Measurements from ENCODE around the gene MACROD2.

The MACROD2 gene

GRCh38 chr20:14612391-14612790, 617.1 kb downstream of the MACROD2 start:
- DNase-seq, result no peak

GRCh38 chr20:14616003-14616402, 620.7 kb downstream of the MACROD2 start:
- no peak for DNase-seq

- DNase-seq, result no peak
Measured at GRCh38 chr20:14617123-14617522, 621.8 kb downstream of the MACROD2 start.

- no peak for DNase-seq
Measured at GRCh38 chr20:14619411-14619810, 624.1 kb downstream of the MACROD2 start.

GRCh38 chr20:14622796-14623195, 627.5 kb downstream of the MACROD2 start:
- DNase-seq, result no peak

GRCh38 chr20:14631011-14631410, 635.7 kb downstream of the MACROD2 start:
- DNase-seq, result no peak

- no peak for DNase-seq
Measured at GRCh38 chr20:14632906-14633305, 637.6 kb downstream of the MACROD2 start.

- DNase-seq, result no peak
Measured at GRCh38 chr20:14633507-14633906, 638.2 kb downstream of the MACROD2 start.

GRCh38 chr20:14634665-14635064, 639.3 kb downstream of the MACROD2 start:
- DNase-seq, result no peak

GRCh38 chr20:14637441-14637840, 642.1 kb downstream of the MACROD2 start:
- no peak for DNase-seq

GRCh38 chr20:14643146-14643545, 647.8 kb downstream of the MACROD2 start:
- no peak for DNase-seq

- DNase-seq, result no peak
Measured at GRCh38 chr20:14643556-14643955, 648.2 kb downstream of the MACROD2 start.

GRCh38 chr20:14644306-14645097, 649.2 kb downstream of the MACROD2 start:
- DNase-seq, result no peak

- DNase-seq, result no peak
Measured at GRCh38 chr20:14647016-14647415, 651.7 kb downstream of the MACROD2 start.

- DNase-seq, result no peak
Measured at GRCh38 chr20:14649662-14650061, 654.3 kb downstream of the MACROD2 start.

- DNase-seq, result no peak
Measured at GRCh38 chr20:14657266-14658005, 662.1 kb downstream of the MACROD2 start.

- DNase-seq, result no peak
Measured at GRCh38 chr20:14664101-14664500, 668.8 kb downstream of the MACROD2 start.

- no peak for DNase-seq
Measured at GRCh38 chr20:14666696-14667095, 671.4 kb downstream of the MACROD2 start.

- no peak for DNase-seq
Measured at GRCh38 chr20:14667226-14667625, 671.9 kb downstream of the MACROD2 start.

- no peak for DNase-seq
Measured at GRCh38 chr20:14672066-14672465, 676.8 kb downstream of the MACROD2 start.

- DNase-seq, result no peak
Measured at GRCh38 chr20:14673164-14673563, 677.8 kb downstream of the MACROD2 start.

GRCh38 chr20:14677455-14677854, 682.1 kb downstream of the MACROD2 start:
- DNase-seq, result no peak

GRCh38 chr20:14685183-14685582, 689.9 kb downstream of the MACROD2 start:
- no peak for DNase-seq

GRCh38 chr20:14687313-14687712, 692.0 kb downstream of the MACROD2 start:
- no peak for DNase-seq

All from activated CD4-positive, alpha-beta T cell treated with anti-CD3 and anti-CD28 coated beads for 1 hour (primary cell).